HG03175 (cell line): ENCODE results near the gene TNRC6C.

ENCODE experiments used
- ATAC-seq: cut with Tn5 transposase; IDR thresholded peaks from one replicate; pipeline ENCODE4 v1.9.1; 2021; ENCODE audit warnings: mild to moderate bottlenecking, moderate library complexity; ENCODE audit not compliant: unreplicated experiment

Gene TNRC6C

GRCh38 chr17:78122216-78122930 is 163.9 kb downstream of the TNRC6C start:
- ATAC-seq: no peak

GRCh38 chr17:78122931-78123249 is 164.4 kb downstream of the TNRC6C start:
- no peak for ATAC-seq

GRCh38 chr17:78123258-78123929 is 164.9 kb downstream of the TNRC6C start:
- ATAC-seq: no peak

- peak; percentile 33 for ATAC-seq
Observed at GRCh38 chr17:78124081-78124835, 165.8 kb downstream of the TNRC6C start.

- ATAC-seq: no peak
Observed at GRCh38 chr17:78124836-78125137, 166.3 kb downstream of the TNRC6C start.

GRCh38 chr17:78125138-78125913 is 166.8 kb downstream of the TNRC6C start:
- ATAC-seq: no peak

- ATAC-seq: no peak
Observed at GRCh38 chr17:78125976-78126894, 167.7 kb downstream of the TNRC6C start.

GRCh38 chr17:78126895-78127238 is 168.4 kb downstream of the TNRC6C start:
- no peak for ATAC-seq

GRCh38 chr17:78127239-78127887 is 168.9 kb downstream of the TNRC6C start:
- ATAC-seq: no peak

GRCh38 chr17:78127888-78128550 is 169.5 kb downstream of the TNRC6C start:
- no peak for ATAC-seq

- peak; percentile 21 for ATAC-seq
Observed at GRCh38 chr17:78128551-78129350, 170.2 kb downstream of the TNRC6C start, which contains the start of gene TMC6. Gene TMC6, minus strand, starts transcription at chr17:78128755. Its CDS starts 1,923 bp downstream, at chr17:78126832.

GRCh38 chr17:78129351-78130089 is 171.0 kb downstream of the TNRC6C start:
- no peak for ATAC-seq

GRCh38 chr17:78130090-78130436 is 171.6 kb downstream of the TNRC6C start:
- no peak for ATAC-seq

GRCh38 chr17:78130437-78131101 is 172.1 kb downstream of the TNRC6C start, which contains the start of gene TMC8:
Gene TMC8, plus strand, starts transcription at chr17:78130771. Its CDS starts 818 bp downstream, at chr17:78131589.
- no peak for ATAC-seq

- no peak for ATAC-seq
Observed at GRCh38 chr17:78131172-78132083, 172.9 kb downstream of the TNRC6C start.

GRCh38 chr17:78132084-78132676 is 173.7 kb downstream of the TNRC6C start:
- ATAC-seq: no peak
